ENCODE results near the gene MAPK9.

DNA sequence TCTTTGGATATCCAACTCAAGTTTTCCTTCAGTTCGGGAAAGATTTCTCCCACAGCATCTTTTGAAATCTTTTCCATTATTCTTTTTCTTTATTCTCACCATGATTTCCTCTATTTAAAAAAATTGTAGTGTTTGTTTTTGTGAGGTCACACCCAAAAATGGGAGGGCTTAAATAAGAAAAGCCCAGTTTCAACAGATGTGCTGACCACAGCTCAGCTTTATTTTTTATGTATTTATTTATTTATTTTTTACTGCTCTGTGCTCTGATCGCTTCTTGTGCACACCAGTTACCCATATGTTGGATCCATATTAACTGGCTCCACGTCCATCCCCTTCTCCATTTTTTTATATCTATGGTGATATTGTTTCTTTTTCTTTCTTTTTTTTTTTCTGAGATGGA lies 41.0 kb upstream of the MAPK9 start:
- TF ChIP-seq CTCF (IDR thresholded peaks at IDR 0.05; ENCODE audit: low read depth, low read length, poor library complexity, severe bottlenecking): no peak
- TF ChIP-seq EZH2phosphoT487 (IDR thresholded peaks at IDR 0.05; ENCODE audit: borderline replicate concordance, low read length): no peak

Data from DOHH2 (cell line).